CD14-positive monocyte (primary cell): ENCODE measurements around the gene MNX1. TPM values are rescaled to one million over a fixed set of nuclear protein-coding genes. Genes with fewer than 3 reads are reported as not detected.

ENCODE experiments used
- DNase-seq, 3 donors: peaks; one replicate each; pipeline ENCODE4 v3.0.0-alpha.2; 2011 to 2022
- H2AFZ ChIP-seq: 2 replicates; pipeline ENCODE4 v1.6.0; 2012; ENCODE audit warnings: mild to moderate bottlenecking, low read depth, low read length, inconsistent platforms; ENCODE audit not compliant: insufficient read depth, poor library complexity, severe bottlenecking
- H3K27ac ChIP-seq, 2 donors: 1 replicate in 1 of 2; 2 replicates in 1 of 2; pipeline ENCODE4 v1.5.1; 2012 to 2013; ENCODE audit warnings: low read length in 2 of 2, control low read depth in 1 of 2, inconsistent platforms in 1 of 2, low read depth in 1 of 2, mild to moderate bottlenecking in 1 of 2
- H3K27me3 ChIP-seq, 2 donors: one replicate each; pipeline versions ENCODE4 v1.6.0 to v1.6.1; 2011 to 2013; ENCODE audit warnings: low read length in 2 of 2; ENCODE audit not compliant: control insufficient read depth in 2 of 2, insufficient read depth in 2 of 2
- H3K36me3 ChIP-seq, 2 donors: replicated peaks in 1 of 2; 1 replicate in 1 of 2; 2 replicates in 1 of 2; pipeline versions ENCODE4 v1.5.1 to v1.6.1; 2012 to 2013; ENCODE audit warnings: low read length in 2 of 2, control low read depth in 1 of 2, inconsistent platforms in 1 of 2, mild to moderate bottlenecking in 1 of 2; ENCODE audit not compliant: insufficient read depth in 2 of 2, control insufficient read depth in 1 of 2
- H3K4me1 ChIP-seq, 2 donors: 1 replicate in 1 of 2; 2 replicates in 1 of 2; pipeline versions ENCODE4 v1.5.1 to v1.6.1; 2012 to 2013; ENCODE audit warnings: low read length in 2 of 2, control low read depth in 1 of 2, inconsistent platforms in 1 of 2, mild to moderate bottlenecking in 1 of 2, moderate library complexity in 1 of 2; ENCODE audit not compliant: insufficient read depth in 2 of 2, control insufficient read depth in 1 of 2
- H3K4me2 ChIP-seq: replicated peaks from 2 replicates; pipeline ENCODE3; 2012; ENCODE audit warnings: low read length, moderate library complexity, mild to moderate bottlenecking; ENCODE audit not compliant: poor library complexity, severe bottlenecking; ENCODE audit errors: extremely low read depth
- H3K4me3 ChIP-seq, 3 experiments: fragments of 200-600 bp in 1 of 3; sonication (generic) in 1 of 3; replicated peaks in 1 of 3; 1 replicate in 2 of 3; 2 replicates in 1 of 3; pipeline ENCODE4 v1.5.1; 2011 to 2013; ENCODE audit warnings: low read length in 3 of 3, mild to moderate bottlenecking in 3 of 3, control low read depth in 2 of 3, low read depth in 2 of 3, inconsistent platforms in 1 of 3, moderate library complexity in 1 of 3
- H3K79me2 ChIP-seq: 2 replicates; pipeline ENCODE4 v1.6.0; 2012; ENCODE audit warnings: mild to moderate bottlenecking, control low read depth, inconsistent platforms, low read length, moderate library complexity; ENCODE audit not compliant: insufficient read depth
- H3K9ac ChIP-seq: 2 replicates; pipeline ENCODE4 v1.6.0; 2017; ENCODE audit warnings: low read length, mild to moderate bottlenecking; ENCODE audit not compliant: insufficient read depth, poor library complexity, severe bottlenecking
- H3K9me3 ChIP-seq, 2 donors: replicated peaks in 1 of 2; 1 replicate in 1 of 2; 2 replicates in 1 of 2; pipeline versions ENCODE4 v1.5.1 to v1.6.1; 2012 to 2013; ENCODE audit warnings: low read length in 2 of 2, control low read depth in 1 of 2; ENCODE audit not compliant: control insufficient read depth in 1 of 2, insufficient read depth in 1 of 2
- H4K20me1 ChIP-seq: 2 replicates; pipeline ENCODE4 v1.6.0; 2012; ENCODE audit warnings: mild to moderate bottlenecking, low read length, control low read depth, moderate library complexity; ENCODE audit not compliant: insufficient read depth
- H3K27ac Mint-ChIP-seq, 7 donors: one replicate each; pipeline ENCODE4 v1.8.0; 2020; ENCODE audit warnings: mild to moderate bottlenecking in 7 of 7, mixed read lengths in 7 of 7, moderate library complexity in 6 of 7, inconsistent platforms in 2 of 7
- H3K27me3 Mint-ChIP-seq, 3 donors: one replicate each; pipeline ENCODE4 v1.8.0; 2021 to 2022; ENCODE audit warnings: low read depth in 3 of 3, mild to moderate bottlenecking in 3 of 3, mixed read lengths in 3 of 3, moderate library complexity in 3 of 3, inconsistent platforms in 1 of 3
- H3K36me3 Mint-ChIP-seq, 2 donors: one replicate each; pipeline ENCODE4 v1.8.0; 2020; ENCODE audit warnings: mixed read lengths in 2 of 2, inconsistent platforms in 1 of 2, mild to moderate bottlenecking in 1 of 2
- H3K4me1 Mint-ChIP-seq: one replicate; pipeline ENCODE4 v1.8.0; 2020; ENCODE audit warnings: mild to moderate bottlenecking, mixed read lengths
- H3K4me3 Mint-ChIP-seq, 2 donors: one replicate each; pipeline ENCODE4 v1.8.0; 2020; ENCODE audit warnings: mild to moderate bottlenecking in 2 of 2, mixed read lengths in 2 of 2, moderate library complexity in 1 of 2
- H3K9me3 Mint-ChIP-seq, 7 donors: one replicate each; pipeline ENCODE4 v1.8.0; 2020 to 2022; ENCODE audit warnings: mixed read lengths in 7 of 7, mild to moderate bottlenecking in 6 of 7, moderate library complexity in 6 of 7, inconsistent platforms in 2 of 7
- WGBS: methylation state at CpG from one replicate; pipeline ENCODE4 v1.1.5; 2013; ENCODE audit warnings: missing lambda C conversion rate; ENCODE audit not compliant: insufficient coverage; 5-methylcytosine and 5-hydroxymethylcytosine counted together
- intact Hi-C, 2 donors: fragments of 100-400 bp; cut with micrococcal nuclease; formaldehyde crosslinking; loops; one replicate each; pipeline versions ENCODE4 v1.15.0 to v1.15.1; 2023
- polyA plus RNA-seq, 3 donors: library from polyadenylated mRNA; depleted of rRNA in 1 of 3; unstranded in 2 of 3; stranded (reverse) in 1 of 3; fragments of 300-500 nt in 2 of 3; fragments of >200 nt in 1 of 3; fragmentation: Illumina TruSeq in 2 of 3; gene quantifications; 1 replicate in 2 of 3; 2 replicates in 1 of 3; pipeline ENCODE4 v1.2.3, GENCODE V29; 2012 to 2021
- TF ChIP-seq, protein P1 (sequence below): fragments of 200-600 bp; IDR thresholded peaks from one replicate; pipeline ENCODE4 v1.8.0; 2022; ENCODE audit warnings: antibody characterized with exemption, mild to moderate bottlenecking

The MNX1 gene
- polyA plus RNA-seq, 3 donors = not detected

DNA sequence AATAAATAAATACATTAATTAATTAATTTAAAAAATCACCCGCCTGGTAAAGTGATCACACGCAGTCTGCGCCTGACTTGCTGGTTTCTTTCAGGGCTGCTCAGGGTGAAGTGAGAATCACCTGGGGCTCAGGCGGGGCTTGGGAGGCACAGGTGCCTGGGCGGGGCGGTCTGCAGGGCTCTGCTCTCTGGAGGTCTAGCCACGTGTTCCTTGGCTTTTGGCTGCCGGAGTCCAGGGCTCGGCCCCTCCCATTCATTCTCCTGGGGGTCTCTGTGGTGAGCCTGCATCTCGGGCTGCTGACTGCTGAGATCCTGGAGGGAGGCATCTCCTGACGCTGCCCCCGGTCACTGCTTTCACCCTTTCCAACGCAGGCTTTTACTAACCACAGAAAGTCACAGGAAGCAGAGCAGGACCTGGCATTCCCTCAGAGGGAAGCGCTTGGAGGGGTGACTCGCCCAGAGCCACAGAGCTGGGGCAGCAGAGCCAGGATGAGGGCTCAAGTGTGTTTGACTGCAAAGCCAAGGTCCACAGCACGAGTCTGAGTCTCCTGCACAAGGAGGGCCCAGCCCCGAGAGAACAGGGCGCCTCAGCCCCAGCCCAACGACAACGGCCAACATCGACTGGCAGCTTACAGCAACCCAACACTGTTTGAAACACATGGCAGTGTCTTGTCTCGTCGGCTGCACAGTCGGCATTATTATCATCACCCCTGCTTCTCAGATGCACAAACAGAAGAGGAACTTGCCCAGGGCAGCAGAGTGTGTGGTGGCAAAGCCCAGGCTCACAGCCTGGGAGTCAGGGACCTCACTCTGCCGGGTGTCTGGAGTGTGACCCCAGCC, 22.4 kb upstream of the MNX1 start:
- 56% methylated on average over 24 of the region's 25 CpGs for WGBS
- H3K27me3 Mint-ChIP-seq = peaks cover 17 to 59% (median 17%) of the 10 kb centered on the region in 3 donors

GRCh38 chr7:157032128-157032527, 21.7 kb upstream of the MNX1 start:
- H3K27me3 Mint-ChIP-seq = peaks cover 22 to 65% (median 22%) of the 10 kb centered on the region in 3 donors
- DNase-seq = no peak
- intact Hi-C loops = no loop called here
- H4K20me1 ChIP-seq = no peaks in the 10 kb centered on the region
- no peak overlapping the region for H3K27ac ChIP-seq
- peaks cover 0 to 20% of the 10 kb centered on the region in 2 donors for H3K27me3 ChIP-seq
- TF ChIP-seq, protein P1, sequence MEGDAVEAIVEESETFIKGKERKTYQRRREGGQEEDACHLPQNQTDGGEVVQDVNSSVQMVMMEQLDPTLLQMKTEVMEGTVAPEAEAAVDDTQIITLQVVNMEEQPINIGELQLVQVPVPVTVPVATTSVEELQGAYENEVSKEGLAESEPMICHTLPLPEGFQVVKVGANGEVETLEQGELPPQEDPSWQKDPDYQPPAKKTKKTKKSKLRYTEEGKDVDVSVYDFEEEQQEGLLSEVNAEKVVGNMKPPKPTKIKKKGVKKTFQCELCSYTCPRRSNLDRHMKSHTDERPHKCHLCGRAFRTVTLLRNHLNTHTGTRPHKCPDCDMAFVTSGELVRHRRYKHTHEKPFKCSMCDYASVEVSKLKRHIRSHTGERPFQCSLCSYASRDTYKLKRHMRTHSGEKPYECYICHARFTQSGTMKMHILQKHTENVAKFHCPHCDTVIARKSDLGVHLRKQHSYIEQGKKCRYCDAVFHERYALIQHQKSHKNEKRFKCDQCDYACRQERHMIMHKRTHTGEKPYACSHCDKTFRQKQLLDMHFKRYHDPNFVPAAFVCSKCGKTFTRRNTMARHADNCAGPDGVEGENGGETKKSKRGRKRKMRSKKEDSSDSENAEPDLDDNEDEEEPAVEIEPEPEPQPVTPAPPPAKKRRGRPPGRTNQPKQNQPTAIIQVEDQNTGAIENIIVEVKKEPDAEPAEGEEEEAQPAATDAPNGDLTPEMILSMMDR = no peak
- H3K27ac Mint-ChIP-seq = no peak overlapping the region
- H3K9me3 Mint-ChIP-seq = peaks cover 3 to 10% (median 8%) of the 10 kb centered on the region in 7 donors
- H3K4me1 ChIP-seq = no peaks in the 10 kb centered on the region
- H3K9ac ChIP-seq = no peak overlapping the region
- no peaks in the 10 kb centered on the region for H3K4me1 Mint-ChIP-seq
- no peaks in the 10 kb centered on the region for H3K79me2 ChIP-seq
- H2AFZ ChIP-seq = no peak overlapping the region
- no peaks in the 10 kb centered on the region for H3K36me3 Mint-ChIP-seq
- no peak overlapping the region for H3K4me3 Mint-ChIP-seq
- WGBS = 75% methylated on average over 1 of the region's 4 CpGs
- no peaks in the 10 kb centered on the region for H3K36me3 ChIP-seq
- no peaks in the 10 kb centered on the region for H3K9me3 ChIP-seq
- H3K4me2 ChIP-seq = no peak overlapping the region
- no peak overlapping the region for H3K4me3 ChIP-seq

More for the DNA sequence above, 22.4 kb upstream of the MNX1 start:
- H3K27ac Mint-ChIP-seq = no peak overlapping the region
- Histone ChIP-seq H3K9ac (no peak overlapping the region), H3K4me3 (no peak overlapping the region), H2AFZ (no peak overlapping the region), H4K20me1 (no peaks in the 10 kb centered on the region), H3K27me3 (peaks cover 0 to 20% of the 10 kb centered on the region in 2 donors), H3K36me3 (no peaks in the 10 kb centered on the region), H3K4me1 (no peaks in the 10 kb centered on the region), H3K79me2 (no peaks in the 10 kb centered on the region), H3K27ac (no peak overlapping the region), H3K9me3 (no peaks in the 10 kb centered on the region), H3K4me2 (no peak overlapping the region)
- no peak for DNase-seq
- no peaks in the 10 kb centered on the region for H3K4me1 Mint-ChIP-seq
- H3K9me3 Mint-ChIP-seq = peaks cover 3 to 10% (median 5%) of the 10 kb centered on the region in 7 donors
- no peak overlapping the region for H3K4me3 Mint-ChIP-seq
- TF ChIP-seq, protein P1 = no peak
- no peaks in the 10 kb centered on the region for H3K36me3 Mint-ChIP-seq
- intact Hi-C loops = no loop called here
